HCT116 (cell line): ENCODE measurements around the gene PDE6G. TPM values are rescaled to one million over a fixed set of nuclear protein-coding genes. Genes with fewer than 3 reads are reported as not detected.
A peak's percentile ranks its signal among the peaks of the same experiment; 100 is the strongest.

Experiments used
- ATAC-seq: fragments of 200-7000 bp; cut with Tn5 transposase; 2 replicates; pipeline ENCODE4 v1.9.1; 2020; ENCODE audit warnings: mild to moderate bottlenecking, moderate library complexity
- BruUV-seq: library from RNA; stranded (reverse); fragments of 400-500 nt; replicated peaks from 2 replicates; lab custom pipeline; 2021; lab: Mats Ljungman, UMichigan
- CTCF ChIA-PET: fragments of 300-600 bp; sonication (Branson Sonifier 250); formaldehyde crosslinking; loops from one replicate; lab custom pipeline; 2021; ENCODE audit warnings: antibody characterized with exemption; lab: Charles Lee
- POLR2A ChIA-PET: fragments of 300-600, 350-600 bp; sonication (Branson Sonifier 250); formaldehyde crosslinking; loops from one replicate; lab custom pipeline; 2021; ENCODE audit warnings: antibody characterized with exemption; lab: Charles Lee
- RAD21 ChIA-PET, 2 experiments: fragments of 300-600 bp; sonication (Branson Sonifier 250); formaldehyde crosslinking; loops; one replicate each; lab custom pipeline; 2023; ENCODE audit warnings: low total read pairs in 2 of 2; ENCODE audit not compliant: uncharacterized antibody in 2 of 2, unreplicated experiment in 2 of 2, low non-redundant PET in 1 of 2; lab: Charles Lee
- DNase-seq: peaks from one replicate; pipeline ENCODE4 v3.0.0-alpha.2; 2010; ENCODE audit warnings: low read depth, low spot score
- H2AFZ ChIP-seq: fragments of 200-600 bp; shearing (Covaris generic), sonication (generic); 2 replicates; pipeline ENCODE4 v1.6.1; 2017; ENCODE audit warnings: low read depth, mixed run types, mixed read lengths, antibody characterized with exemption, low read length; ENCODE audit not compliant: poor library complexity, severe bottlenecking
- H3K27ac ChIP-seq: 2 replicates; pipeline ENCODE4 v1.5.1; 2012; ENCODE audit warnings: low read depth, low read length
- H3K27me3 ChIP-seq: fragments of 200-600 bp; sonication (generic); 2 replicates; pipeline ENCODE4 v1.6.1; 2016; ENCODE audit warnings: mixed run types, low read length, mixed read lengths; ENCODE audit not compliant: insufficient read depth
- H3K36me3 ChIP-seq, 2 experiments: fragments of 200-500 bp in 1 of 2; fragments of 200-600 bp in 1 of 2; sonication (Bioruptor generic) in 1 of 2; sonication (generic) in 1 of 2; 2 replicates each; pipeline versions ENCODE4 v1.5.1 to v1.6.1; 2014 to 2016; ENCODE audit warnings: low read length in 2 of 2, inconsistent platforms in 1 of 2, mixed read lengths in 1 of 2, mixed run types in 1 of 2; ENCODE audit not compliant: insufficient read depth in 2 of 2, control insufficient read depth in 1 of 2
- H3K4me1 ChIP-seq, 2 experiments: fragments of 200-600 bp in 1 of 2; sonication (generic) in 1 of 2; 2 replicates each; pipeline versions ENCODE4 v1.5.1 to v1.6.1; 2012 to 2017; ENCODE audit warnings: low read length in 2 of 2, inconsistent platforms in 1 of 2, mild to moderate bottlenecking in 1 of 2, mixed read lengths in 1 of 2, mixed run types in 1 of 2, moderate library complexity in 1 of 2; ENCODE audit not compliant: insufficient read depth in 2 of 2, control insufficient read depth in 1 of 2
- H3K4me2 ChIP-seq: fragments of 200-600 bp; sonication (generic); 2 replicates; pipeline ENCODE4 v1.6.1; 2017; ENCODE audit warnings: mixed run types, low read length, mixed read lengths
- H3K4me3 ChIP-seq, 2 experiments: fragments of 200-600 bp in 1 of 2; sonication (generic) in 1 of 2; replicated peaks in 1 of 2; 2 replicates each; pipeline ENCODE4 v1.5.1; 2011 to 2016; ENCODE audit warnings: low read length in 2 of 2, control low read depth in 1 of 2, low read depth in 1 of 2, mild to moderate bottlenecking in 1 of 2, mixed read lengths in 1 of 2, mixed run types in 1 of 2
- H3K79me2 ChIP-seq: fragments of 200-600 bp; sonication (generic); 2 replicates; pipeline ENCODE4 v1.6.1; 2017; ENCODE audit warnings: mild to moderate bottlenecking, mixed run types, low read length, moderate library complexity, mixed read lengths; ENCODE audit not compliant: insufficient read depth
- H3K9ac ChIP-seq: fragments of 200-600 bp; sonication (generic); 2 replicates; pipeline ENCODE4 v1.6.1; 2016; ENCODE audit warnings: low read length, mixed read lengths
- H3K9me2 ChIP-seq: fragments of 200-600 bp; sonication (generic), shearing (Covaris generic); 2 replicates; pipeline ENCODE4 v1.6.1; 2017; ENCODE audit warnings: mixed run types, mild to moderate bottlenecking, moderate library complexity; ENCODE audit not compliant: insufficient read depth
- H3K9me3 ChIP-seq, 2 experiments: fragments of 200-500 bp in 1 of 2; fragments of 200-600 bp in 1 of 2; sonication (Bioruptor generic) in 1 of 2; sonication (generic) in 1 of 2; 2 replicates each; pipeline ENCODE4 v1.6.1; 2014 to 2017; ENCODE audit warnings: low read length in 2 of 2, mixed read lengths in 2 of 2, inconsistent platforms in 1 of 2, low read depth in 1 of 2, mild to moderate bottlenecking in 1 of 2, mixed run types in 1 of 2, moderate library complexity in 1 of 2; ENCODE audit not compliant: control insufficient read depth in 1 of 2, insufficient read depth in 1 of 2
- H4K20me1 ChIP-seq: fragments of 200-600 bp; sonication (generic), shearing (Covaris generic); 2 replicates; pipeline ENCODE4 v1.6.1; 2017; ENCODE audit warnings: mixed run types, mild to moderate bottlenecking, moderate library complexity; ENCODE audit not compliant: insufficient read depth
- CBX3 ChIP-seq: IDR thresholded peaks from 2 replicates; pipeline ENCODE4 v1.6.1; 2012; ENCODE audit warnings: low read depth
- CTCF ChIP-seq, 3 experiments: fragments of 200-600 bp in 1 of 3; sonication (generic) in 1 of 3; IDR thresholded peaks in 2 of 3; conservative IDR thresholded peaks in 1 of 3; 2 replicates each; pipeline ENCODE4 v1.5.1; 2012 to 2017; ENCODE audit warnings: low read depth in 2 of 3, low read length in 2 of 3, antibody characterized with exemption in 1 of 3, borderline replicate concordance in 1 of 3, control low read depth in 1 of 3, mild to moderate bottlenecking in 1 of 3, mixed read lengths in 1 of 3, mixed run types in 1 of 3, moderate library complexity in 1 of 3; ENCODE audit not compliant: insufficient read depth in 1 of 3
- EZH2phosphoT487 ChIP-seq: fragments of 200-600 bp; IDR thresholded peaks from 2 replicates; pipeline ENCODE4 v1.6.1; 2018; ENCODE audit warnings: antibody characterized with exemption, borderline replicate concordance
- POLR2A ChIP-seq: IDR thresholded peaks from 2 replicates; pipeline ENCODE4 v1.7.0; 2011; ENCODE audit warnings: borderline replicate concordance; ENCODE audit not compliant: insufficient read depth, insufficient read length; ENCODE audit errors: extremely low read depth
- POLR2AphosphoS5 ChIP-seq: IDR thresholded peaks from 2 replicates; pipeline ENCODE4 v1.6.1; 2011; ENCODE audit warnings: mild to moderate bottlenecking, low read depth, low read length, moderate library complexity
- SP1 ChIP-seq: IDR thresholded peaks from 2 replicates; pipeline ENCODE4 v1.6.1; 2012; ENCODE audit warnings: low read depth
- ZBTB33 ChIP-seq: IDR thresholded peaks from 2 replicates; pipeline ENCODE4 v1.6.1; 2011; ENCODE audit warnings: mild to moderate bottlenecking, low read length, moderate library complexity; ENCODE audit not compliant: insufficient replicate concordance; ENCODE audit errors: extremely low read depth
- ZFX ChIP-seq: fragments of 450-650 bp; IDR thresholded peaks from 2 replicates; pipeline ENCODE4 v1.6.1; 2017
- ZNF274 ChIP-seq: fragments of 200-500 bp; sonication (Bioruptor generic); IDR thresholded peaks from 2 replicates; pipeline ENCODE4 v1.6.1; 2014; ENCODE audit warnings: mild to moderate bottlenecking, low read depth, low read length, inconsistent platforms
- intact Hi-C: fragments of 100-400 bp; cut with micrococcal nuclease; formaldehyde crosslinking; loops from 2 replicates; pipeline ENCODE4 v1.10.0; 2022
- total RNA-seq: library from RNA; stranded (reverse); gene quantifications from one replicate; pipeline ENCODE4 v1.2.1, GENCODE V29; 2021; ENCODE audit not compliant: unreplicated experiment

The PDE6G gene
- total RNA-seq, 1 experiment from 2014 or later = not detected

- TF ChIP-seq ZNF274 = no peak
- TF ChIP-seq CBX3 = peak; percentile 84; the same call in 1 of the 2 replicates
- no peak; the same call in 1 of the 2 replicates for TF ChIP-seq SP1
- TF ChIP-seq POLR2A = peak; percentile 91
- TF ChIP-seq POLR2AphosphoS5 = peak; percentile 98
- TF ChIP-seq EZH2phosphoT487 = no peak
These were observed 46.8 kb upstream of the PDE6G start, which contains the start of gene MRPL12 (continued) for GRCh38 chr17:81702934-81703746.

GRCh38 chr17:81701288-81702071 is 45.1 kb upstream of the PDE6G start:
- TF ChIP-seq ZFX (no peak), CTCF (IDR thresholded peaks at IDR 0.05 in 2 of 3, conservative IDR thresholded peaks at IDR 0.05 in 1 of 3; ENCODE audit: borderline replicate concordance in 1 of 3, insufficient read depth in 1 of 3, low read depth in 2 of 3, low read length in 2 of 3) (peak in 2 of 3 experiments; percentile 30 to 32; a peak in 4 of 6 replicates), ZBTB33 (no peak)
- no TSS peak for BruUV-seq
- no peak for DNase-seq

More at GRCh38 chr17:81701288-81702071, 45.1 kb upstream of the PDE6G start:
- H3K36me3 ChIP-seq = peaks cover 27 to 60% of the 10 kb centered on the region in 2 experiments
- ChIA-PET POLR2A (interaction anchor here (0.8 to 3.5 kb wide), 2 partner anchors 18 to 28 kb away, joined by 3 to 33 read pairs; partner anchors contain the start of genes ARL16 and HGS), RAD21 (interaction anchor here in 1 of 2 experiments (1.5 kb wide), 1 partner anchor 18 kb away, joined by 4 read pairs; the partner anchor contains the start of genes ARL16 and HGS), CTCF (interaction anchor here (1.0 kb wide), 1 partner anchor 34 kb away, joined by 3 read pairs; no protein-coding TSS in a partner anchor)
- H2AFZ ChIP-seq = no peak overlapping the region
- H3K9me3 ChIP-seq = no peaks in the 10 kb centered on the region
- peak overlapping the region; percentile 98 for H3K27ac ChIP-seq
- peak overlapping the region; percentile 68 for H3K4me3 ChIP-seq
- peak overlapping the region; percentile 95 for H3K9ac ChIP-seq
- intact Hi-C loops = loop anchor here (2.0 kb wide), 1 partner anchor 19 kb away; the partner anchor contains the start of gene ARL16
- H3K79me2 ChIP-seq = peaks cover 93% of the 10 kb centered on the region
- ATAC-seq = peak; percentile 43
- H3K27me3 ChIP-seq = no peaks in the 10 kb centered on the region
- H3K9me2 ChIP-seq = no peaks in the 10 kb centered on the region
- H4K20me1 ChIP-seq = no peaks in the 10 kb centered on the region; the same call in 1 of the 2 replicates
- H3K4me2 ChIP-seq = peak overlapping the region; percentile 89
- peaks cover 13 to 27% of the 10 kb centered on the region in 2 experiments for H3K4me1 ChIP-seq
